Smooth muscle cell of the brain vasculature (primary cell): Measurements from ENCODE around the gene NLGN3.

Experiments
- DNase-seq: peaks from one replicate; pipeline ENCODE4 v3.0.0-alpha.2; 2012; ENCODE audit warnings: low read depth, low spot score

The NLGN3 gene

DNA sequence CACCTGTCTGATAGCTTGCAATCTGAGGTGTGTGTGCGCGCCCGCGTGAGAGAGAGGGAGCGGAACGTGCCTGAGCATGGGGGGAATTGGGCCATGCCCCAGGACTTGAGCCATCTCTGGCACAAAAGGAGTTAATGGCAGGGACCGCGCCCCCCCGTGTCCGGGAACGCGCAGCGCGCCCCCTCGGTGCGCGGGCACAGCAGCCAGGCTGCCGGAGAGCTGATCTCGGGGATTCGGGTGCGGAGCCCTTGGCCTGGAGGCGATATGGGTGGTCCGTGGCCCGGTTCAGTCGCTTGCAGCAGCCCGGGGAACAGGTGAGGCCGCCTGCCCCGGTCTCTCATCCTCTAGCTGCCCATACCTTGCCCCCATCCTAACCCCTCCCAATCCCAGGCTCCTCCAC lies at the start of gene NLGN3:
Gene NLGN3, plus strand, starts transcription at position 191 of the 400 bp plus-strand sequence. CDS start 2,909 bp downstream, outside the sequence.
- DNase-seq, result no peak

- DNase-seq, result no peak
These were observed 49.6 kb upstream of the NLGN3 start for GRCh38 chrX:71095033-71095432.

DNA sequence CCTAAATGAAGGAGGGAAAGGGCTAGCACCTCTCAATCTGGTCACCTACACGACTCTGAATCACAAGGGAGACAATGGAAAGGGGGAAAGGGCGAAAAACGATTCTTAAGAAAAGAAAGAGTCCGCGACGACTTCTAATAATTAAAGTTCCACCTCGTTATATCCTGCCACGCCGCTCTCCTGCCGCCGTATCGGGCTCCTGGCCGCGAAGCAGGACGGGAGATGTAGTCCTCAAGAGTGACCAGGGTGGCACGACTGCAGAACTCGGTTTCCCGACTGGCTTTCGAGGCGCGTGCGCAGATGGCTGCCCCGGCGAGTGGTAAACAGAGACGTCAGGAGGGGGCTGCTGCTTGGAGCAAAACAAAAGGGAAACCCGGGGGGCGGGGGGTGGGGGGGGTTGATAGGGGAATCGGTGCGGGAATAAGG lies 49.1 kb upstream of the NLGN3 start, which contains the start of gene FOXO4:
Gene FOXO4, plus strand, starts transcription at position 297 of the 426 bp plus-strand sequence. CDS start 678 bp downstream, outside the sequence.
- DNase-seq, result peak; percentile 65

GRCh38 chrX:71095981-71096759 lies 48.5 kb upstream of the NLGN3 start:
- no peak for DNase-seq

DNA sequence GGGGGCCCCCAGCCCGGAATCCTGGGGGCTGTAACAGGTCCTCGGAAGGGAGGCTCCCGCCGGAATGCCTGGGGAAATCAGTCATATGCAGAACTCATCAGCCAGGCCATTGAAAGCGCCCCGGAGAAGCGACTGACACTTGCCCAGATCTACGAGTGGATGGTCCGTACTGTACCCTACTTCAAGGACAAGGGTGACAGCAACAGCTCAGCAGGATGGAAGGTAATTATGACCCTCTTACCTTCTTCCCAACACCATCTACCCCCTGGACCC lies 47.9 kb upstream of the NLGN3 start:
- no peak for DNase-seq

GRCh38 chrX:71098302-71098701 lies 46.3 kb upstream of the NLGN3 start:
- DNase-seq, result no peak

- no peak for DNase-seq
These were observed 45.6 kb upstream of the NLGN3 start for GRCh38 chrX:71098951-71099506.

DNA sequence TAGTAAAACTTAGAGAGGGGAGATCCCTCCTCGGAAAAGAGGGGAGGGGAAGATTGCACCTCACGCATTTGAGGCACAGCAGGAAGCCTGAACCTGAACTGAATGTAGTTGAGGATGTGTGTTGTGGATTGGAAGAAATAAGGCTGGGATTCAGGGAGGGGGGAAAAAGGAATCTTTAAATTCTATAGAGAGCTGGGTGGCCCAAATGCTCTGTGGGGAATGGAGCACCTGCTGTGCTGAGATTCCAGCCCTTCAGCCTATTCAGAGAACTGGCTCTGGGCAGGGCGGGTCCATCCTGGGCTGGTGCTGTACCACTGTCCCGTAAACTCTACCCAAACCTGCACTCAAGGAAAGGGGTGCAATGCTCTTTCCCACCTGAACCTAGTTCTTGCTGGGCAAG lies 44.9 kb upstream of the NLGN3 start:
- DNase-seq, result no peak

- DNase-seq, result no peak
These were observed 43.8 kb upstream of the NLGN3 start for GRCh38 chrX:71100581-71101505.

- DNase-seq, result no peak
These were observed 42.3 kb upstream of the NLGN3 start for GRCh38 chrX:71102292-71102691.

DNA sequence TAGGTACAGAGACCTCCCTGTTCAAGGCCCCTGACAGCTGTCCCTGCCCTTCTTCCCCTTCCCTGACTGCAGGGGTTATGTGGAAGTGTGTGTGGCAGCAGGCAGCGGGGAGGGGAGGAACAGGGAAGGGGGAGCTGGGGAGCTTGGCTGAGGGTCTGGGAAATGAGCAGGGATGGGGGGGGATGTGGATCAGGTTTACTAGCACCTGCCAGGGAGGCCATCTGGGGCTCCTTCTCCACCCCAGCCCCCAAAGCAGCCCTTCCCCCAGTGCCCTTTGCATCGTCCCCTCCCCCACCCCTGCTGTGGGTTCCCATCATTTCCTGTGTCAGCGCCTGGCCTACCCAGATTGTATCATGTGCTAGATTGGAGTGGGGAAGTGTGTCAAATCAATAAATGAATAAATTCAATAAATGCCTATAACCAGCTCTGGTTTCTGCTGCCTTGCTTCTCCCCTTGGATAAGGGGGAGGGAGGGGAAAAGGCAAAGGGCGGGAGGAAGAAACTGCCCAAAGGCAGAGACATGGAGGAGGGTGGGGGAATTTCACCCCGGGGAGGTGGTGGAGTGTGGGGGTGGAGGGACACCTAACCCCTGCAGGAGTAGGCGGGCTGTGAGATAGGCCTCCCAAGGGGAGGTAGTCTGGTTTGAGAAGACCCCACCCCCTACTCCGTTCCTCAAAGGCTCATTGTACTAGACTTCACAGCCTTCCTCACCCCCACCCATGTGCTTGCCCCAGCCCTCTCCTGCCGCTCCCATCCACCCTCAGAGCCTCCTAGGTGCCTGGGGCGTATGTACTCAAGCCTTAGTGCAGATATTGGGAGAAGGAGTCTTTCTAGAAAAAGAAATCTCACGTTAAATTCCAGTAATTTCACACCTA lies 41.3 kb upstream of the NLGN3 start:
- no peak for DNase-seq

- no peak for DNase-seq
These were observed 39.0 kb upstream of the NLGN3 start for GRCh38 chrX:71105628-71106027.

DNA sequence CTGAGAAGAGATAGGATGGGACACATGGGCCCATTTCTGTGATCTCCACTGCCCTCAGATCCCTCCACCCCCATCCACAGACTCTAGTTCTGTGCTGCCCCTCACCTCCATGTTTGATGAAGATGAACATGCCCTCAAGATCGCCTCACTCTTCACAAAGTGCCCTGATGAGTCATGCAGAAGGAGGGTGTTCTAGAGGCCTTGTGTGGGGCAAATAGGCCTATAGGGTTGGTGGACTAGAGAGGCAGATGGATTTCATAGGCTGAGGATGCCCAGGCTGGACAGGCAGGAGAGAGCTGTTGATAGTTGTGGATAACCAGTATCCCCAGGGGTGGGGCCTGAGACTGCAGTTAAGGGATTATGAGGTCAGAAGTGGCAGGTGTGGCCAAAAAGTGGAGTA lies 38.2 kb upstream of the NLGN3 start, which contains the start of gene CXorf65:
Gene CXorf65, minus strand, starts transcription at position 314 of the 400 bp plus-strand sequence. Its CDS starts 184 bp downstream, at position 130.
- DNase-seq, result no peak

GRCh38 chrX:71107245-71107644 lies 37.4 kb upstream of the NLGN3 start:
- DNase-seq, result no peak

- DNase-seq, result no peak
These were observed 36.8 kb upstream of the NLGN3 start for GRCh38 chrX:71107762-71108360.

DNA sequence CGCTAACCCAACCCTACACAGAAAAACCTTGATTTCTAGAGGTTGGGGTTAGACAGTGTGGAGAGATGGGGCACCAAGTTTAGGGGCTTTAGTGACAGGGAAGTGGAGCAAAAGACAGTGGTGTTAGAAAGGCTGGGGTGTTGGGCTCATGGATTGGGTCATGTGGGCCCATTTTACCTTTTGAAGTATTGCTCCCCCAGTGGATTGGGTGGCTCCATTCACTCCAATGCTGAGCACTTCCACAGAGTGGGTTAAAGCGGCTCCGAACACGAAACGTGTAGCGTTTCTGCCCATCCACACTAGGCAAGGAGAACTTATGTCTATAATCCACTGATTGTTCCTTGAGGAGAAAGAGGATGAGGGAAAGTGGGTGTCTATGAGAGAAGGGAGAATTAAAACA lies 35.6 kb upstream of the NLGN3 start:
- no peak for DNase-seq

GRCh38 chrX:71111141-71111843 lies 33.3 kb upstream of the NLGN3 start, which contains the start of gene IL2RG:
TSS of gene IL2RG (minus strand) at chrX:71111577. CDS start at chrX:71111539, 38 bp downstream.
- DNase-seq, result no peak

- no peak for DNase-seq
These were observed 32.7 kb upstream of the NLGN3 start for GRCh38 chrX:71111921-71112431.

DNA sequence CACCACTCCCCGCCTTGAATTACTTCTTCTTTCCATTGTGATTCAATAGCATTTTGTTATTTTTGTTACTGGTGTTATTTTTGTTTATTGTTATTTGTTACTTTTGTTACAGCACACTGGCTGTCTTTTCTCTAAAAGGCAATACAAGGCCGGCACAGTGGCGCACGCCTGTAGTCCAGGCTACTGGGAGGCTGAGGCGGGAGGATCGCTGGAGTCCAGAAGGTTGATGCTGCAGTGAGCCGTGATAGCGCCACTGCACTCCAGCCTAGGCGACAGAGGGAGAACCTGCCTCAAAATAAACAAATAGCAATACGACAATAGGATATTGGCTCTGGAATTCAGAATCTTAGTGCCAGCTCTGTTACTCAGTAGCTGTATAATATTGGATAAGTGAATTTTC lies 27.3 kb upstream of the NLGN3 start:
- no peak for DNase-seq
